IPS-11a (cell line): ENCODE measurements around the gene ELFN2.
A peak's percentile ranks its signal among the peaks of the same experiment; 100 is the strongest.
"Not testable (repeated sequence)": the region's sequence is repeated elsewhere in the genome, so short reads cannot be mapped to it uniquely, and the experiment has no call there.

Experiments
- H3K4me3 ChIP-seq: one replicate; pipeline ENCODE4 v1.5.1; 2013; ENCODE audit warnings: low read depth, low read length, control low read depth

Gene ELFN2

GRCh38 chr22:37427135-37427710, at the start of gene ELFN2:
TSS of gene ELFN2 (minus strand) at chr22:37427479. CDS start at chr22:37375534, 51,945 bp downstream.
- H3K4me3 ChIP-seq = peak within 1 kb of the TSS; percentile 30

GRCh38 chr22:37476389-37477329, 49.4 kb upstream of the ELFN2 start:
- H3K4me3 ChIP-seq = no peak overlapping the region

- no peak overlapping the region for H3K4me3 ChIP-seq
Observed at GRCh38 chr22:37474447-37475090, 47.3 kb upstream of the ELFN2 start.

- H3K4me3 ChIP-seq = no peak overlapping the region
Observed at GRCh38 chr22:37473437-37473946, 46.2 kb upstream of the ELFN2 start.

- H3K4me3 ChIP-seq = no peak overlapping the region
Observed at GRCh38 chr22:37472418-37473006, 45.2 kb upstream of the ELFN2 start.

- H3K4me3 ChIP-seq = no peak overlapping the region
Observed at GRCh38 chr22:37471727-37472417, 44.6 kb upstream of the ELFN2 start.

- no peak overlapping the region for H3K4me3 ChIP-seq
Observed at GRCh38 chr22:37470087-37470445, 42.8 kb upstream of the ELFN2 start.

GRCh38 chr22:37469416-37470086, 42.3 kb upstream of the ELFN2 start:
- H3K4me3 ChIP-seq = no peak overlapping the region

- H3K4me3 ChIP-seq = not testable (repeated sequence)
Observed at GRCh38 chr22:37468201-37468695, 41.0 kb upstream of the ELFN2 start.

- H3K4me3 ChIP-seq = no peak overlapping the region
Observed at GRCh38 chr22:37467391-37467955, 40.2 kb upstream of the ELFN2 start.

- no peak overlapping the region for H3K4me3 ChIP-seq
Observed at GRCh38 chr22:37464181-37464580, 36.9 kb upstream of the ELFN2 start.

- no peak overlapping the region for H3K4me3 ChIP-seq
Observed at GRCh38 chr22:37462983-37463382, 35.7 kb upstream of the ELFN2 start.

GRCh38 chr22:37462436-37462835, 35.2 kb upstream of the ELFN2 start:
- H3K4me3 ChIP-seq = no peak overlapping the region

- H3K4me3 ChIP-seq = no peak overlapping the region
Observed at GRCh38 chr22:37461961-37462360, 34.7 kb upstream of the ELFN2 start.

- no peak overlapping the region for H3K4me3 ChIP-seq
Observed at GRCh38 chr22:37460684-37461083, 33.4 kb upstream of the ELFN2 start.

- H3K4me3 ChIP-seq = no peak overlapping the region
Observed at GRCh38 chr22:37459206-37459605, 31.9 kb upstream of the ELFN2 start.

GRCh38 chr22:37457093-37457893, 30.0 kb upstream of the ELFN2 start:
- no peak overlapping the region for H3K4me3 ChIP-seq

GRCh38 chr22:37456346-37456745, 29.1 kb upstream of the ELFN2 start:
- H3K4me3 ChIP-seq = no peak overlapping the region

GRCh38 chr22:37455896-37456295, 28.6 kb upstream of the ELFN2 start:
- H3K4me3 ChIP-seq = no peak overlapping the region
